DMS114 treated with DMSO at 0.1 percent for 48 hours (cell line): ENCODE measurements around the gene TGFBI.
"Not testable (repeated sequence)": the region's sequence is repeated elsewhere in the genome, so short reads cannot be mapped to it uniquely, and the experiment has no call there.

ENCODE experiments used
- DNase-seq: peaks from one replicate; lab custom pipeline; 2025; ENCODE audit not compliant: unreplicated experiment; lab: John Stamatoyannopoulos, UW

TGFBI gene

DNA sequence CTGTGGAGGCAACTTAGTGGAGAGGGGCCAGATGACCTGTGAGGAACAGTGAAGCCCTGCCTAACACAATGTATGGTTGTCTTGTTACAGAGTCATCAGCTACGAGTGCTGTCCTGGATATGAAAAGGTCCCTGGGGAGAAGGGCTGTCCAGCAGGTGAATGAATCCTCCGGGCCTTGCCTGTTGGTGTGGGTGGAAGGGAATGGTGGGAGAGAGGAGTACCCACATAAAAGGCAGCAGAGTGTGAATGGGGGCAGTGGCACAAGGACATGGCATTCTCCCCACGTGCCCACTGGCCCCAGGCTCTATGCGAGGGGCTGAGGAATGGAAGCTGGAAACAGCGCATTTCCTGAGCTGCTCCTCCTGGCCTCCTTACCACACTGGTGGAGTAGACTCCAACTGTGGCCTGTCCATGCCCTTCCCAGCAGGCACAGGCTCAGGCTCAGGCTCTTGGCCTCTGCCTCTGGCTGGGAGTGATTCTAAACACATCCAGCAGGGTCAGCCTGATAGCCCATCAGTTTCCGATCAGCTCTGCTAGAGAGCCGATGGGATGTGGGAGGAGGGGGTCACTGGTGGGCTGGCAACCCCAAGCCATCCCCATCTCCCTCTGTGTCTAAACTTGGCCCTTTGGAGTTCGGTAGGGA, 15.3 kb downstream of the TGFBI start:
- no peak for DNase-seq

DNA sequence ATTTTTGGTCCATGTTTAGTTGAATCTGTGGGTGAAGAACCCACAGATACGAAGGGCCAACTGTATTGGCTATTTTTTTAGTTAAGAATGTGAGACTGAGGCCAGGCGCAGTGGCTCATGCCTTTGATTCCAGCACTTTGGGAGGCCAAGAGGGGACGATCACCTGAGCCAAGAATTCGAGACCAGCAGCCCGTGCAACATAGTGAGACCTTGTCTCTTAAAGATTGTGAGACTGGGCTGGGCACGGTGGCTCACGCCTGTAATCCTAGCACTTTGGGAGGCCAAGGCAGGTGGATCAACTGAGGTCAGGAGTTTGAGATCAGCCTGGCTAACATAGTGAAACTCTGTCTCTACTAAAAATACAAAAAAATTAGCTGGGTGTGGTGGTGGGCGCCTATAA, 16.2 kb downstream of the TGFBI start:
- not testable (repeated sequence) for DNase-seq

DNA sequence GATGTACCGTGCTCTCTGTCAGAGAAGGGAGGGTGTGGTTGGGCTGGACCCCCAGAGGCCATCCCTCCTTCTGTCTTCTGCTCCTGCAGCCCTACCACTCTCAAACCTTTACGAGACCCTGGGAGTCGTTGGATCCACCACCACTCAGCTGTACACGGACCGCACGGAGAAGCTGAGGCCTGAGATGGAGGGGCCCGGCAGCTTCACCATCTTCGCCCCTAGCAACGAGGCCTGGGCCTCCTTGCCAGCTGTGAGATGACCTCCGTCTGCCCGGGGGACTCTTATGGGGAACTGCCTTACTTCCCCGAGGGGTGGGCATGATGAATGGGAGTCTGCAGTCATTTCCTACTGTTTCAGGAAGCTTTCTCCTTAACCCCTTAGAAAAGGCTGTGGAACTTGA, 17.5 kb downstream of the TGFBI start:
- no peak for DNase-seq

DNA sequence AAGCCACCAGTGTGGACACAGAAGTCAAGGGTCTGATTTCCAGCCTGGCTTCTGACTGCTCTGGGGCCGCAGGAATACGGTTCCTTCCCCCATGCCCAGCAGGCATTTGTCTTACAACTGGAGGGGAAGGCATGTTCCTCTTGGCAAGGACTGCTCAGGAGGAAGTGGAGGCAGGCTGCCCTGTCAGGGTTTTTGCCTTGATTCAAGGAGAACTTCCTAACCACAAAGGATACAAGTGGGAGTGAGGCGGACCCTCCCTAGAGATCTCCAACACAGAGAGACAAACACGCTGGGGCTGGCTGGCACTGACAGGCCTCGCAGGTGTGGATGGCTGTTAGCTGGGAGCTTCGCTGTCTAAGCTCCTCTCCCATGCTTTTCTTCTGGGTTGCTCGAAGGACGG, 19.1 kb downstream of the TGFBI start:
- no peak for DNase-seq

- no peak for DNase-seq
Observed at GRCh38 chr5:136048966-136049365, 20.2 kb downstream of the TGFBI start.

- DNase-seq, result no peak
Observed at GRCh38 chr5:136051486-136052220, 22.9 kb downstream of the TGFBI start.

DNA sequence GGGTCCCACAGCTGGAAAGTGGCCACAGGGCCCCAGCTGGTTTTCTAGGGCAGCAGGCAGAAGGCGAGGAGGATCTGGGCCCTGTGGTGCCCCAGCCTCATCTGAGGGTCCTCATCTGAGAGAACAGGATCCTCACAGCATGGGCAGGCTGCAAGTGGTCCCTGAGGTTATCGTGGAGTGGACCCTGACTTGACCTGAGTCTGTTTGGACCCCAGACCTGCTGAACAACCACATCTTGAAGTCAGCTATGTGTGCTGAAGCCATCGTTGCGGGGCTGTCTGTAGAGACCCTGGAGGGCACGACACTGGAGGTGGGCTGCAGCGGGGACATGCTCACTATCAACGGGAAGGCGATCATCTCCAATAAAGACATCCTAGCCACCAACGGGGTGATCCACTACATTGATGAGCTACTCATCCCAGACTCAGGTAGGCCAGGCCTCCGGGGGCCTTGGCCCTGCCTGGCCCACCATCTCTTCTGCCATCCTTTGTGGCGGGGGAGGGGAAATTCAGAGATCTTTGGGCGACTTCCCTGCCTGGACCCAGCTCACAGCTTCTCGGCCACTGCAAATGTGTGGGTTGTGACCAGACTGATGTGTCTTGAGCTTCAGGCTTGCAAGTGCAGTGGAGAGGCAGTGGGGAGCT, 24.0 kb downstream of the TGFBI start:
- no peak for DNase-seq

- no peak for DNase-seq
Observed at GRCh38 chr5:136053336-136054141, 24.8 kb downstream of the TGFBI start.

- DNase-seq, result no peak
Observed at GRCh38 chr5:136054142-136055019, 25.6 kb downstream of the TGFBI start.

- DNase-seq, result no peak
Observed at GRCh38 chr5:136055612-136056309, 27.0 kb downstream of the TGFBI start.

DNA sequence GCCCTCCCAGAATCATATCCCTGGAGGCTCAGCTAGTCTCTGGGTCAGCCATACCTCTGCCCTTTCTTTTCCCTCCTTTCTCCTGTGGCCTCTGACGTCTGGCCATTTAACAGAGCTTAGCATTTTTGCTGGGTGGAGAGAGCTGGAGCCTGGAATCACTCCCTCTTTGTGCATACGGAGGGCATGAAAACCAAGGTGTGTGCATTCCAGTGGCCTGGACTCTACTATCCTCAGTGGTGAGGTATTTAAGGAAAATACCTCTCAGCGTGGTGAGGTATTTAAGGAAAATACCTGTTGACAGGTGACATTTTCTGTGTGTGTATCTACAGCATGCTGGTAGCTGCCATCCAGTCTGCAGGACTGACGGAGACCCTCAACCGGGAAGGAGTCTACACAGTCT, 27.5 kb downstream of the TGFBI start:
- no peak for DNase-seq

DNA sequence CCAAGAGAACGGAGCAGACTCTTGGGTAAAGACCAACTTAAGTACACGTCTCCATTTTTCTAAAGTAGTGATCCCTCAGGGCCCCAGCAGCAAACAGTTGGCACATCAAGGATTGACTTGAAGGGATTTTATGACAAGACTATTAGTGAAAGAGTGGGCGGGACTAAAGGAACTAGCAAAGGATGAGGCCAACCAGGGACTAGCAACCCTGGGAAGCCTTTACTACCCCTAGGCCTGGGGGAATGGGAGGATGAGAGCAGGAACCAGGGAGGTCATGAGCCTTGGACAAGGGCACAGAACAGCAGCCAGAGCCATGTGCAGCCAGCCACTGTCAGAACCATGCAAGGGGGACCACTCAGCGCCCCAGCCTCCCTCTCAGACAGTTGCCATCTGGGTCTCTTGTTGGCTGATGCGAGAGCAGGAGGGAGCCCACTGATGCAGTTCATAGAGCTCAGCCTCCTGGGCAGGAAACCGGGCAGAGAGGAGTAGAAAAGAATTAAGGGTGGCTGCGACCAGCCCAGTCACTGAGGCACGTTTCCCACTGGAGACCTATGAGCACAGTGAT, 28.1 kb downstream of the TGFBI start:
- no peak for DNase-seq

DNA sequence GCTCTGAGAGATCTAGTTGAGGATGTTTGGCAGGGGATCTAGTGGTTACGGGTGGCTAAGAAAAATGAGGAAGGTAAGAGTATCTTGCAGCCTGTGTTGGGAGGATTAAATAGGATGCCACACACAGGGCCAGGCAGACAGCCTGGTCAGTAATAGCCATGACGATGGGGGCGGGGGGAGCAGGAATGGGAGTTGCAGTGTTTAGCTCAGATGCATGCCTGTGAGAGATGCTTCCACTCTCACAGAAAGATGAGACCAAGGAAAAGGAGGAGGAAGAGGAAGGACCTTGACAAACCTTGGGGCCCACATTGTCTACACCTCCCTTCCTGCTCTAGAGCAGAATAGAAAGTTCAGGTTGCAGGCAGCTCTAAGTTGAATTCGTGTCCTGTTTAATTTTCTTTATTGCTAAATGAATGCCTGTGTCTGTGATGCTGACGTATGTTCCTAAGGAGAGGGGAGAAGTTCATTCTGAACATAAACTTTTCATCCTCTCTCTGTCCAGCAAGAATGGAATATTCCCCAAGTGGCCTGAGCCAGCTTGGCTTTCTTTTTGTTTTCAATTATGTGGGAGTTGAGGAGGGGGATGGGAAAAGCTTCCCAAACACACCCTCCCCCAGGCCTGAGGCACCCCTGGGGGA, 28.7 kb downstream of the TGFBI start:
- no peak for DNase-seq

- DNase-seq, result no peak
Observed at GRCh38 chr5:136058039-136058971, 29.5 kb downstream of the TGFBI start.

GRCh38 chr5:136058972-136059354, 30.2 kb downstream of the TGFBI start:
- DNase-seq, result no peak

- DNase-seq, result no peak
Observed at GRCh38 chr5:136060963-136061362, 32.2 kb downstream of the TGFBI start.

DNA sequence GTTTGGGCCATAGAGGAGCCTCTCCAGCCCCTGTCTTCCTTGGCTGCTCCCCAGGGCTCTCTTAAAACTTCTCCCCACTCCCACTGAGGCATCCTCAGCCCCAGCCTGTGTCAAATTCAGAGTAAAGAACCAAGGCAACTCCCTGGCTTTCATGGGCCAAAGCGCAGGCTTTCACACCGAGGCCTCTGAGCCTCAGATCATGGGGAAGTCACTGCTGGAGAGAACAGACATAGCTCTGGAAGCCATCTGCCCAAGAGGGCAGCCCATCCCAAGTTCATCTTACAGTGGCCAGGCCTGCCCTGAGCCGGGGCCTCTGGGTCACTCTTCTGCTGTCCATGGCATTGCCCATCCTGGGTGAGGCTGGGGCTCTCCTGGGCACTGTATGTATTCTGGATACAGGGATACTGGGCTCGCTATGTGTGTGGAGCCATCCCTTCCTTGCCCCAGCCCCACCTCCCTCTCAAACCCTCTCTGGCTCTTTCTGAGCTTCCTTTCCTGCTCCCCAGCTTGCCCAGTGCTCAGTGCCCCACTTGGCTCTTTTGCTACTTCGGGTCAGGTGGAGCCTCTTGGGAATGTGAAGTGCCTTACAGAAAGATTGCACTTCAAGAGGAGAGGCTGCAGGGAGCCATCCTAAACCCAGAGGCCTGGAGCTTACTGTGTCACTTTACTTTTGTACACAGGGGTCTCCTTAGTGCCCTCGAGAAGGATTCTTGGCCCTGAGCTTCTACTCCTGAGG, 33.0 kb downstream of the TGFBI start:
- no peak for DNase-seq
